GM23338 (cell line): ENCODE results near the gene ZHX3.

Experiments used
- CREB1 ChIP-seq: fragments of 250-450 bp; sonication (Bioruptor Pico); IDR thresholded peaks from 2 replicates; pipeline ENCODE4 v1.5.0; 2020; ENCODE audit warnings: low read depth, mild to moderate bottlenecking, moderate library complexity
- CTCF ChIP-seq, 2 experiments: fragments of 200-600 bp in 1 of 2; sonication (generic) in 1 of 2; conservative IDR thresholded peaks; 2 replicates each; pipeline versions ENCODE4 v1.5.1 to v1.6.1; 2016 to 2017; ENCODE audit warnings: antibody characterized with exemption in 2 of 2, low read depth in 2 of 2, mild to moderate bottlenecking in 2 of 2, moderate library complexity in 1 of 2
- EZH2 ChIP-seq: fragments of 200-600 bp; sonication (generic); IDR thresholded peaks from one replicate; pipeline ENCODE4 v1.8.0; 2017; ENCODE audit warnings: antibody characterized with exemption, mild to moderate bottlenecking, low read depth; ENCODE audit not compliant: unreplicated experiment
- EZH2phosphoT487 ChIP-seq: fragments of 200-600 bp; sonication (generic); IDR thresholded peaks from one replicate; pipeline ENCODE4 v1.8.1; 2018; ENCODE audit warnings: antibody characterized with exemption; ENCODE audit not compliant: unreplicated experiment
- JUNB ChIP-seq: IDR thresholded peaks from one replicate; pipeline ENCODE4 v1.6.1; 2016; ENCODE audit warnings: antibody characterized with exemption; ENCODE audit not compliant: unreplicated experiment
- POLR2AphosphoS5 ChIP-seq: IDR thresholded peaks from 2 replicates; pipeline ENCODE4 v1.6.1; 2016; ENCODE audit warnings: antibody characterized with exemption, low read depth
- REST ChIP-seq: IDR thresholded peaks from one replicate; pipeline ENCODE4 v1.6.1; 2018; ENCODE audit warnings: antibody characterized with exemption; ENCODE audit not compliant: unreplicated experiment
- ZNF114 ChIP-seq: fragments of 250-450 bp; sonication (Bioruptor Pico); IDR thresholded peaks from 2 replicates; pipeline ENCODE4 v1.5.0; 2020; ENCODE audit warnings: mild to moderate bottlenecking, moderate library complexity

GRCh38 chr20:41258474-41258873 lies 59.1 kb downstream of the ZHX3 start:
- TF ChIP-seq REST = no peak
- TF ChIP-seq CTCF (conservative IDR thresholded peaks at IDR 0.05; ENCODE audit: low read depth in 2 of 2) = no peak
- no peak for TF ChIP-seq EZH2
- no peak for TF ChIP-seq POLR2AphosphoS5
- no peak for TF ChIP-seq EZH2phosphoT487
- no peak for TF ChIP-seq CREB1 (CRISPR knock-in tag)
- no peak for TF ChIP-seq JUNB
- no peak for TF ChIP-seq ZNF114 (CRISPR knock-in tag)
